Psoas muscle (tissue), 8 donors: Measurements from ENCODE around the gene GRK1. TPM values are rescaled to one million over a fixed set of nuclear protein-coding genes. Genes with fewer than 3 reads are reported as not detected.

ENCODE experiments used
- ATAC-seq, 4 donors: fragments of 200-7000 bp; cut with Tn5 transposase; one replicate each; pipeline ENCODE4 v1.9.1; 2020; ENCODE audit warnings: moderate library complexity in 3 of 4, mild to moderate bottlenecking in 2 of 4
- DNase-seq, 2 donors: peaks; one replicate each; pipeline ENCODE4 v3.0.0-alpha.2; 2020
- H3K27ac ChIP-seq: fragments of 200-600 bp; one replicate; pipeline ENCODE4 v1.8.0; 2022
- H3K27me3 ChIP-seq, 3 donors: fragments of 200-600 bp in 1 of 3; one replicate each; pipeline versions ENCODE4 v1.6.1 to v1.8.0; 2013 to 2022; ENCODE audit warnings: low read length in 2 of 3, mild to moderate bottlenecking in 2 of 3, moderate library complexity in 1 of 3; ENCODE audit not compliant: insufficient read depth in 3 of 3
- H3K36me3 ChIP-seq, 2 donors: fragments of 200-600 bp in 1 of 2; one replicate each; pipeline versions ENCODE4 v1.6.1 to v1.8.0; 2013 to 2022; ENCODE audit warnings: low read depth in 1 of 2, mild to moderate bottlenecking in 1 of 2, moderate library complexity in 1 of 2; ENCODE audit not compliant: insufficient read depth in 1 of 2
- H3K4me1 ChIP-seq: fragments of 200-600 bp; one replicate; pipeline ENCODE4 v1.8.0; 2022
- H3K4me3 ChIP-seq: fragments of 200-600 bp; one replicate; pipeline ENCODE4 v1.8.0; 2022; ENCODE audit warnings: mild to moderate bottlenecking
- H3K9me3 ChIP-seq: fragments of 200-600 bp; one replicate; pipeline ENCODE4 v1.8.0; 2022
- CTCF ChIP-seq: fragments of 200-600 bp; IDR thresholded peaks from one replicate; pipeline ENCODE4 v1.8.0; 2022; ENCODE audit warnings: antibody characterized with exemption
- WGBS, 3 donors: extraction: QIAGEN DNeasy Blood & Tissue Kit; methylation state at CpG; one replicate each; pipeline versions ENCODE4 v1.1.6 to v1.1.7; 2013; 5-methylcytosine and 5-hydroxymethylcytosine counted together
- intact Hi-C, 2 donors: fragments of 100-400 bp; cut with DNase I; formaldehyde crosslinking; loops; one replicate each; pipeline versions ENCODE4 v1.11.0 to v1.14.2; 2022
- polyA plus RNA-seq, 3 donors: library from polyadenylated mRNA; stranded (reverse); fragments of 200-250 nt; gene quantifications; one replicate each; pipeline ENCODE4 v1.2.3, GENCODE V29; 2013
- total RNA-seq, 4 donors: library from RNA; stranded (reverse); fragmentation: NEBNext Ultra II Directional in 2 of 4; extraction: Animal tissue kit (Norgen Biotek cat#: 25700) in 2 of 4; gene quantifications; one replicate each; pipeline versions ENCODE4 v1.2.1 to v1.2.4, GENCODE V29; 2021 to 2023
- donor health status: healthy with polysubstance abuse.
- donor health status: DM: no; HTN: no; CAD: no; lungs with moderate emphysema.
- donor health status: Bipolar disorder and iron deficiency.
- donor health status: healthy.
- donor health status: DM: yes; HTN: yes; CAD: no.
- donor health status: DM: no; HTN: no; CAD: no.
- donor health status: DM: no; HTN: no; CAD: no.
- donor health status: DM: yes; HTN: yes; CAD: no.

Gene GRK1
- total and polyA plus RNA-seq, 7 donors: 0.10 TPM; not detected in 6

- DNase-seq: no peak
- no peak for ATAC-seq
- Histone ChIP-seq H3K4me3 (no peak overlapping the region), H3K4me1 (no peaks in the 10 kb centered on the region), H3K27me3 (peaks cover 0 to 58% (median 8%) of the 10 kb centered on the region in 3 donors), H3K36me3 (no peaks in the 10 kb centered on the region), H3K27ac (no peak overlapping the region), H3K9me3 (no peaks in the 10 kb centered on the region)
- TF ChIP-seq CTCF: no peak
- intact Hi-C loops: no loop called here
- 93 to 95% (median 94%) methylated on average over 20 of the region's 20 CpGs for WGBS, 3 donors
Observed at GRCh38 chr13:113756441-113757097, 89.5 kb downstream of the GRK1 start.

GRCh38 chr13:113758651-113759524 is 91.9 kb downstream of the GRK1 start, which contains the start of gene TMEM255B:
TSS of gene TMEM255B (plus strand) at chr13:113759226. CDS start at chr13:113759270, 44 bp downstream.
- Histone ChIP-seq H3K27ac (peak within 1 kb of the TSS; percentile 41), H3K9me3 (no peaks in the 10 kb centered on the region), H3K4me1 (no peaks in the 10 kb centered on the region), H3K36me3 (no peaks in the 10 kb centered on the region), H3K4me3 (peak within 1 kb of the TSS; percentile 71), H3K27me3 (peaks cover 0 to 51% (median 9%) of the 10 kb centered on the region in 3 donors)
- ATAC-seq: peak; percentile 88 to 97 (median 94)
- peak; percentile 39 for TF ChIP-seq CTCF
- intact Hi-C loops: no loop called here
- WGBS, 3 donors: 1 to 4% (median 3%) methylated on average over 50 to 80 of the region's 80 CpGs
- DNase-seq: peak; percentile 85 to 90

GRCh38 chr13:113759525-113760137 is 92.6 kb downstream of the GRK1 start:
- no peak for TF ChIP-seq CTCF
- peaks cover 0 to 43% (median 9%) of the 10 kb centered on the region in 3 donors for H3K27me3 ChIP-seq
- DNase-seq (peak in 1 of 2 donors; percentile 38), ATAC-seq (peak; percentile 9 to 30 (median 23))
- H3K9me3 ChIP-seq: no peaks in the 10 kb centered on the region
- 2% methylated on average over 26 of the region's 26 CpGs for WGBS, 3 donors
- intact Hi-C loops: no loop called here
- H3K4me1 ChIP-seq: no peaks in the 10 kb centered on the region
- H3K4me3 ChIP-seq: peak overlapping the region; percentile 71
- H3K36me3 ChIP-seq: no peaks in the 10 kb centered on the region
- H3K27ac ChIP-seq: no peak overlapping the region

- intact Hi-C loops: no loop called here
- Histone ChIP-seq H3K36me3 (no peaks in the 10 kb centered on the region), H3K4me1 (no peaks in the 10 kb centered on the region), H3K4me3 (no peak overlapping the region), H3K9me3 (no peaks in the 10 kb centered on the region), H3K27ac (no peak overlapping the region), H3K27me3 (peaks cover 0 to 34% (median 9%) of the 10 kb centered on the region in 3 donors)
- 76 to 80% (median 79%) methylated on average over 7 of the region's 7 CpGs for WGBS, 3 donors
- DNase-seq (no peak), ATAC-seq (no peak)
- TF ChIP-seq CTCF: no peak
Observed at GRCh38 chr13:113761136-113761535, 94.1 kb downstream of the GRK1 start.
